GM12878 (cell line): ENCODE results near the gene RNASEL. TPM values are rescaled to one million over a fixed set of nuclear protein-coding genes. Genes with fewer than 3 reads are reported as not detected.

Source experiments
- CHD1 ChIP-seq: IDR thresholded peaks from 2 replicates; pipeline ENCODE4 v1.6.1; 2012; ENCODE audit warnings: low read depth, low read length, improper control_type of control experiment
- EGR1 ChIP-seq, 2 experiments: IDR thresholded peaks; 1 replicate in 1 of 2; 2 replicates in 1 of 2; pipeline ENCODE4 v1.6.1; 2011 to 2012; ENCODE audit warnings: low read depth in 2 of 2, low read length in 2 of 2, borderline replicate concordance in 1 of 2, mild to moderate bottlenecking in 1 of 2, moderate library complexity in 1 of 2
- EP300 ChIP-seq, 2 experiments: fragments of 150-350 bp in 1 of 2; IDR thresholded peaks; 2 replicates each; pipeline ENCODE4 v1.6.1; 2011 to 2012; ENCODE audit warnings: low read depth in 2 of 2, low read length in 2 of 2, borderline replicate concordance in 1 of 2, improper control_type of control experiment in 1 of 2, inconsistent platforms in 1 of 2; ENCODE audit not compliant: control insufficient read depth in 1 of 2
- ESRRA ChIP-seq: IDR thresholded peaks from 2 replicates; pipeline ENCODE4 v1.6.1; 2012; ENCODE audit warnings: mild to moderate bottlenecking, low read length, improper control_type of control experiment
- FOXM1 ChIP-seq: IDR thresholded peaks from 2 replicates; pipeline ENCODE4 v1.6.1; 2012; ENCODE audit warnings: low read depth, mild to moderate bottlenecking, inconsistent platforms, low read length, moderate library complexity
- HDGF ChIP-seq: fragments of 450-650 bp; IDR thresholded peaks from 2 replicates; pipeline ENCODE4 v1.6.1; 2016; ENCODE audit warnings: antibody characterized with exemption
- MEF2A ChIP-seq: IDR thresholded peaks from 2 replicates; pipeline ENCODE4 v1.6.1; 2011; ENCODE audit warnings: low read depth, mild to moderate bottlenecking, low read length, moderate library complexity; ENCODE audit not compliant: insufficient read depth
- MYB ChIP-seq: fragments of 150-350 bp; IDR thresholded peaks from 2 replicates; pipeline ENCODE4 v1.6.1; 2014; ENCODE audit warnings: mild to moderate bottlenecking, low read depth, low read length, borderline replicate concordance
- PML ChIP-seq: IDR thresholded peaks from 2 replicates; pipeline ENCODE4 v1.6.1; 2012; ENCODE audit warnings: low read length, inconsistent platforms
- RBBP5 ChIP-seq: fragments of 200-600 bp; sonication (generic); conservative IDR thresholded peaks from 2 replicates; pipeline ENCODE4 v1.6.1; 2016
- RFX5 ChIP-seq: IDR thresholded peaks from 2 replicates; pipeline ENCODE4 v1.6.1; 2011; ENCODE audit warnings: low read depth, low read length, improper control_type of control experiment
- SPI1 ChIP-seq: IDR thresholded peaks from 2 replicates; pipeline ENCODE4 v1.6.1; 2011; ENCODE audit warnings: low read depth, mild to moderate bottlenecking, low read length, moderate library complexity, borderline replicate concordance; ENCODE audit not compliant: insufficient read depth
- TARDBP ChIP-seq: IDR thresholded peaks from 2 replicates; pipeline ENCODE4 v1.6.1; 2016; ENCODE audit warnings: borderline replicate concordance
- TCF12 ChIP-seq: IDR thresholded peaks from 2 replicates; pipeline ENCODE4 v1.6.1; 2011; ENCODE audit warnings: low read depth, mild to moderate bottlenecking, low read length
- ZNF217 ChIP-seq: fragments of 450-650 bp; IDR thresholded peaks from 2 replicates; pipeline ENCODE4 v1.6.1; 2017; ENCODE audit warnings: antibody characterized with exemption, mild to moderate bottlenecking
- polyA plus RNA-seq, 11 experiments: library from polyadenylated mRNA; depleted of rRNA in 4 of 11; unstranded in 6 of 11; stranded (reverse) in 5 of 11; fragments of >200 nt; fragmentation: Nextera tagmentation in 4 of 11; fragmentation: Illumina TruSeq in 1 of 11; extraction: Ambion mirVana in 4 of 11; extraction: Trizol in 1 of 11; gene quantifications; 1 replicate in 1 of 11; 2 replicates in 10 of 11; pipeline versions ENCODE4 v1.2.1 to v1.2.3, GENCODE V29; 2011 to 2016; ENCODE audit warnings: inconsistent platforms in 2 of 11, missing spikeins in 2 of 11, low read depth in 1 of 11
- total RNA-seq, 4 experiments: library from RNA; depleted of rRNA in 3 of 4; stranded (reverse); fragments of >200 nt in 3 of 4; fragmentation: Illumina TruSeq in 1 of 4; extraction: Trizol in 1 of 4; gene quantifications; 2 replicates each; pipeline versions ENCODE4 v1.2.1 to v1.2.3, GENCODE V29; 2013 to 2021
- TF ChIP-seq, protein P1 (sequence below): IDR thresholded peaks from 2 replicates; pipeline ENCODE4 v1.6.1; 2011; ENCODE audit warnings: borderline replicate concordance, low read depth, mild to moderate bottlenecking, moderate library complexity, mixed read lengths, low read length; ENCODE audit not compliant: insufficient read depth; ENCODE audit errors: extremely low read length
- TF ChIP-seq, protein P2 (sequence below): fragments of 450-650 bp; IDR thresholded peaks from 2 replicates; pipeline ENCODE4 v1.6.1; 2017; ENCODE audit warnings: mild to moderate bottlenecking, moderate library complexity
- TF ChIP-seq, protein P3 (sequence below): fragments of 450-650 bp; IDR thresholded peaks from 2 replicates; pipeline ENCODE4 v1.6.1; 2017; ENCODE audit warnings: borderline replicate concordance
- TF ChIP-seq, protein P4 (sequence below): fragments of 150-350 bp; IDR thresholded peaks from 2 replicates; pipeline ENCODE4 v1.6.1; 2014; ENCODE audit warnings: mild to moderate bottlenecking, low read depth, low read length

The RNASEL gene
- total and polyA plus RNA-seq, 10 of the 15 experiments (the other 5 are each of a cell fraction or from before 2014, with no cell fraction given): 3.0 to 10.8 (median 5.0) TPM

DNA sequence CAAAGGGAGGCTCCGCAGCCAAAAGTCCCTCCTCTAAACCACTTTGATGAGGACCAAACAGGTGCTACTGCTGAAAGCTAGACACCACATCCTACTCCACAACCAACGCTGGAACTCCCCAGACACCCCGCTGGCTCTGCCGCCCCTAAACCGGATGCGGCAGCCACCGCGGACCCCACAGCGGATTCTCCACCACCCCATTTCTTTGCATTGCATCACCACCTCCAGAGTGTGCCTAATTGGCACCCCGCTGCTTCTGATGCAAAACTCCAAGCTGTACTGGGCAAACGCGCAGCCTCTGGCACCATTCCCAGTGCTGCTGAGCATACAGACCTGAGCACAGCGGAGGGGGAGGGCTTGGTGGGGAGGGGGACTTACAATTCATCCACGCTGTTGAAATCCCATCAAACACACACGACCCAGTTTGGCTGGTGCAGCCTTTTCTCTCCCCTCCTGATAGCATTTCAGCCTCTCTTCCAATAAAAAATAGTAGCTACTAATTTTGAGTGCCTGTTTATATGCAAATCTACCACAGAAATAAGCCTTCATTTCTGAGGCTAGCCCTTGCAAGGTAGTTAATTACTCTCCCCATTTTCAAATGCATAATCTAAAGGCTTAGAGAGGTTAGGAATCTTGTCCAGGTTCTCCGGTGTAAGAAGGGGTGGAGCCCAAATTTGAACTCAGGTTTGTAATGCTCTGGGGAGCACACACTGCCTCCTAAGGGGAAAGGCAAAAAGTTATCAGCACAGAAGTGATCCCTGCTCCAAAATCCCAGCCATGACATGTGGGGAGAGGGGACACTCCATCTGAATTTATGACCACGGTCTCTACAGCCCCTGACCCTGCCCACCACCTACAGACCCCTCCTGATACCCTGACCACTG lies 27.3 kb upstream of the RNASEL start (continued):
- TF ChIP-seq, protein P1, sequence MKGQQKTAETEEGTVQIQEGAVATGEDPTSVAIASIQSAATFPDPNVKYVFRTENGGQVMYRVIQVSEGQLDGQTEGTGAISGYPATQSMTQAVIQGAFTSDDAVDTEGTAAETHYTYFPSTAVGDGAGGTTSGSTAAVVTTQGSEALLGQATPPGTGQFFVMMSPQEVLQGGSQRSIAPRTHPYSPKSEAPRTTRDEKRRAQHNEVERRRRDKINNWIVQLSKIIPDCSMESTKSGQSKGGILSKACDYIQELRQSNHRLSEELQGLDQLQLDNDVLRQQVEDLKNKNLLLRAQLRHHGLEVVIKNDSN: no peak
- no peak; a peak in 1 of 3 replicates for TF ChIP-seq EGR1 (IDR thresholded peaks at IDR 0.05; ENCODE audit: borderline replicate concordance in 1 of 2, low read depth in 2 of 2, low read length in 2 of 2)
- TF ChIP-seq, protein P2, sequence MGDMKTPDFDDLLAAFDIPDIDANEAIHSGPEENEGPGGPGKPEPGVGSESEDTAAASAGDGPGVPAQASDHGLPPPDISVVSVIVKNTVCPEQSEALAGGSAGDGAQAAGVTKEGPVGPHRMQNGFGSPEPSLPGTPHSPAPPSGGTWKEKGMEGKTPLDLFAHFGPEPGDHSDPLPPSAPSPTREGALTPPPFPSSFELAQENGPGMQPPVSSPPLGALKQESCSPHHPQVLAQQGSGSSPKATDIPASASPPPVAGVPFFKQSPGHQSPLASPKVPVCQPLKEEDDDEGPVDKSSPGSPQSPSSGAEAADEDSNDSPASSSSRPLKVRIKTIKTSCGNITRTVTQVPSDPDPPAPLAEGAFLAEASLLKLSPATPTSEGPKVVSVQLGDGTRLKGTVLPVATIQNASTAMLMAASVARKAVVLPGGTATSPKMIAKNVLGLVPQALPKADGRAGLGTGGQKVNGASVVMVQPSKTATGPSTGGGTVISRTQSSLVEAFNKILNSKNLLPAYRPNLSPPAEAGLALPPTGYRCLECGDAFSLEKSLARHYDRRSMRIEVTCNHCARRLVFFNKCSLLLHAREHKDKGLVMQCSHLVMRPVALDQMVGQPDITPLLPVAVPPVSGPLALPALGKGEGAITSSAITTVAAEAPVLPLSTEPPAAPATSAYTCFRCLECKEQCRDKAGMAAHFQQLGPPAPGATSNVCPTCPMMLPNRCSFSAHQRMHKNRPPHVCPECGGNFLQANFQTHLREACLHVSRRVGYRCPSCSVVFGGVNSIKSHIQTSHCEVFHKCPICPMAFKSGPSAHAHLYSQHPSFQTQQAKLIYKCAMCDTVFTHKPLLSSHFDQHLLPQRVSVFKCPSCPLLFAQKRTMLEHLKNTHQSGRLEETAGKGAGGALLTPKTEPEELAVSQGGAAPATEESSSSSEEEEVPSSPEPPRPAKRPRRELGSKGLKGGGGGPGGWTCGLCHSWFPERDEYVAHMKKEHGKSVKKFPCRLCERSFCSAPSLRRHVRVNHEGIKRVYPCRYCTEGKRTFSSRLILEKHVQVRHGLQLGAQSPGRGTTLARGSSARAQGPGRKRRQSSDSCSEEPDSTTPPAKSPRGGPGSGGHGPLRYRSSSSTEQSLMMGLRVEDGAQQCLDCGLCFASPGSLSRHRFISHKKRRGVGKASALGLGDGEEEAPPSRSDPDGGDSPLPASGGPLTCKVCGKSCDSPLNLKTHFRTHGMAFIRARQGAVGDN: no peak
- TF ChIP-seq TCF12: peak; percentile 98
- peak; percentile 32; the same call in 1 of the 2 replicates for TF ChIP-seq TARDBP
- TF ChIP-seq FOXM1: no peak
- TF ChIP-seq EP300 (IDR thresholded peaks at IDR 0.05; ENCODE audit: borderline replicate concordance in 1 of 2, control insufficient read depth in 1 of 2, low read depth in 2 of 2, low read length in 2 of 2): peak; percentile 93 to 94
- no peak for TF ChIP-seq RFX5
- TF ChIP-seq HDGF: no peak
- no peak for TF ChIP-seq SPI1
- no peak; the same call in 1 of the 2 replicates for TF ChIP-seq MEF2A
- no peak for TF ChIP-seq PML
- TF ChIP-seq ZNF217: no peak; the same call in 1 of the 2 replicates
- TF ChIP-seq, protein P3, sequence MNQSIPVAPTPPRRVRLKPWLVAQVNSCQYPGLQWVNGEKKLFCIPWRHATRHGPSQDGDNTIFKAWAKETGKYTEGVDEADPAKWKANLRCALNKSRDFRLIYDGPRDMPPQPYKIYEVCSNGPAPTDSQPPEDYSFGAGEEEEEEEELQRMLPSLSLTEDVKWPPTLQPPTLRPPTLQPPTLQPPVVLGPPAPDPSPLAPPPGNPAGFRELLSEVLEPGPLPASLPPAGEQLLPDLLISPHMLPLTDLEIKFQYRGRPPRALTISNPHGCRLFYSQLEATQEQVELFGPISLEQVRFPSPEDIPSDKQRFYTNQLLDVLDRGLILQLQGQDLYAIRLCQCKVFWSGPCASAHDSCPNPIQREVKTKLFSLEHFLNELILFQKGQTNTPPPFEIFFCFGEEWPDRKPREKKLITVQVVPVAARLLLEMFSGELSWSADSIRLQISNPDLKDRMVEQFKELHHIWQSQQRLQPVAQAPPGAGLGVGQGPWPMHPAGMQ: peak; percentile 71
- no peak for TF ChIP-seq ESRRA
- TF ChIP-seq CHD1: no peak
- TF ChIP-seq, protein P4, sequence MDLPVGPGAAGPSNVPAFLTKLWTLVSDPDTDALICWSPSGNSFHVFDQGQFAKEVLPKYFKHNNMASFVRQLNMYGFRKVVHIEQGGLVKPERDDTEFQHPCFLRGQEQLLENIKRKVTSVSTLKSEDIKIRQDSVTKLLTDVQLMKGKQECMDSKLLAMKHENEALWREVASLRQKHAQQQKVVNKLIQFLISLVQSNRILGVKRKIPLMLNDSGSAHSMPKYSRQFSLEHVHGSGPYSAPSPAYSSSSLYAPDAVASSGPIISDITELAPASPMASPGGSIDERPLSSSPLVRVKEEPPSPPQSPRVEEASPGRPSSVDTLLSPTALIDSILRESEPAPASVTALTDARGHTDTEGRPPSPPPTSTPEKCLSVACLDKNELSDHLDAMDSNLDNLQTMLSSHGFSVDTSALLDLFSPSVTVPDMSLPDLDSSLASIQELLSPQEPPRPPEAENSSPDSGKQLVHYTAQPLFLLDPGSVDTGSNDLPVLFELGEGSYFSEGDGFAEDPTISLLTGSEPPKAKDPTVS: no peak
- 0 out of 2 replicates have a peak, but pooled peaks have one; percentile 29 for TF ChIP-seq MYB
- no peak for TF ChIP-seq RBBP5
